HFF-Myc (cell line): ENCODE results near the gene POC1B.

Experiments used
- DNase-seq: peaks from one replicate; pipeline ENCODE4 v3.0.0-alpha.2; 2011; ENCODE audit warnings: low read depth; ENCODE audit errors: extremely low read depth
- H3K4me3 ChIP-seq: replicated peaks from 2 replicates; pipeline ENCODE4 v1.5.1; 2011; ENCODE audit warnings: low read depth, mild to moderate bottlenecking, control low read depth, low read length
- TF ChIP-seq, protein P1 (sequence below): IDR thresholded peaks from 2 replicates; pipeline ENCODE4 v1.5.1; 2012; ENCODE audit warnings: mild to moderate bottlenecking, low read depth, low read length, control low read depth; ENCODE audit errors: missing control alignments

Gene POC1B

GRCh38 chr12:89486264-89486663, 39.6 kb downstream of the POC1B start:
- DNase-seq: no peak
- no peak overlapping the region for H3K4me3 ChIP-seq
- TF ChIP-seq, protein P1, sequence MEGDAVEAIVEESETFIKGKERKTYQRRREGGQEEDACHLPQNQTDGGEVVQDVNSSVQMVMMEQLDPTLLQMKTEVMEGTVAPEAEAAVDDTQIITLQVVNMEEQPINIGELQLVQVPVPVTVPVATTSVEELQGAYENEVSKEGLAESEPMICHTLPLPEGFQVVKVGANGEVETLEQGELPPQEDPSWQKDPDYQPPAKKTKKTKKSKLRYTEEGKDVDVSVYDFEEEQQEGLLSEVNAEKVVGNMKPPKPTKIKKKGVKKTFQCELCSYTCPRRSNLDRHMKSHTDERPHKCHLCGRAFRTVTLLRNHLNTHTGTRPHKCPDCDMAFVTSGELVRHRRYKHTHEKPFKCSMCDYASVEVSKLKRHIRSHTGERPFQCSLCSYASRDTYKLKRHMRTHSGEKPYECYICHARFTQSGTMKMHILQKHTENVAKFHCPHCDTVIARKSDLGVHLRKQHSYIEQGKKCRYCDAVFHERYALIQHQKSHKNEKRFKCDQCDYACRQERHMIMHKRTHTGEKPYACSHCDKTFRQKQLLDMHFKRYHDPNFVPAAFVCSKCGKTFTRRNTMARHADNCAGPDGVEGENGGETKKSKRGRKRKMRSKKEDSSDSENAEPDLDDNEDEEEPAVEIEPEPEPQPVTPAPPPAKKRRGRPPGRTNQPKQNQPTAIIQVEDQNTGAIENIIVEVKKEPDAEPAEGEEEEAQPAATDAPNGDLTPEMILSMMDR: no peak

- DNase-seq: no peak
- TF ChIP-seq, protein P1: no peak
- no peak overlapping the region for H3K4me3 ChIP-seq
Observed at GRCh38 chr12:89484470-89484869, 41.4 kb downstream of the POC1B start.

- TF ChIP-seq, protein P1: no peak
- no peak for DNase-seq
- H3K4me3 ChIP-seq: no peak overlapping the region
Observed at GRCh38 chr12:89481213-89481914, 44.5 kb downstream of the POC1B start.

DNA sequence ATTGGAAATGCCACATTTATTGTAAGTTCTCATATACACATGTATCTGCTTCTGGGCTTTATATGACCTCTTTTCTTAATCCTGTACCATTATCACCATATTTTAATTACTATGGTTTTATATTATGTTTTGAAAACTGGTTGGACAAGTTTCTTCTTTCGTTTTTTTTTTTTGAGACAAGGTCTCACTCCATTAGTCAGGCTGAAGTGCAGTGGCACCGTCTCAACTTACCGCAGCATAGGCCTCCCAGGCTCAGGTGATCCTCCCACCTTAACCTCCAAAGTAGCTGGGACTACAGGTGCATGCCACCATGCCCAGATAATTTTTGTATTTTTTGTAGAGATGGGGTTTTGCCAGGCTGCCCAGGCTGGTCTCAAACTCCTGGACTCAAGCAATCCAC, 45.9 kb downstream of the POC1B start:
- DNase-seq: no peak
- TF ChIP-seq, protein P1: no peak
- no peak overlapping the region for H3K4me3 ChIP-seq

DNA sequence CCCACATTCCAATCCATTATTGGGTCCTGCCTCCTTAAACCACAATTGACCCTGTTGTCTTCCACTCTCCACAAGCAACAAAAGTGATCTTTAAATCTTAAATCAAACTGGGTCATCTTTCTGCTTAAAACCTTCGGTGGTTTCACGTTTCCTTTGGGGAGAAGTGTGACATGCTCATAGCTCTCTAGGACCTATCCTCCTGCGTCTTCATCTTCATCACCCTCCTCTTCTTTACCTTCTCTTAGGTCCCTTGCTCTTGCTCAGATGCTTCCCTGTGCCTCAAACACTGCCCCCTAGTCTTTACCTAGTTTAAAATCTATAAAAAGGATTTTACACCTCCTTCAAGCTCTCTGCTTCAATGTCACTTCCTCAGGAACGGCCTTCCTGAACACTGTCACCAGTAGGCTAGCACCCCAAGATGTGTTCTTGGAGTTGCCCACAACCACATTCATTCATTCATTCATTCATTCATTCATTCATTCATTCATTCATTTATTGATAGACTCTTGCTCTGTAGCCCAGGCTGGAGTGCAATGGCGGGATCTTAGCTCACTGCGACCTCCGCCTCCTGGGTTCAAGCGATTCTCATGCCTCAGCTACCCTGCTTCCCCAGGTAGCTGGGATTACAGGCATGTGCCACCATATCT, 48.1 kb downstream of the POC1B start:
- TF ChIP-seq, protein P1: no peak
- no peak for DNase-seq
- H3K4me3 ChIP-seq: no peak overlapping the region

DNA sequence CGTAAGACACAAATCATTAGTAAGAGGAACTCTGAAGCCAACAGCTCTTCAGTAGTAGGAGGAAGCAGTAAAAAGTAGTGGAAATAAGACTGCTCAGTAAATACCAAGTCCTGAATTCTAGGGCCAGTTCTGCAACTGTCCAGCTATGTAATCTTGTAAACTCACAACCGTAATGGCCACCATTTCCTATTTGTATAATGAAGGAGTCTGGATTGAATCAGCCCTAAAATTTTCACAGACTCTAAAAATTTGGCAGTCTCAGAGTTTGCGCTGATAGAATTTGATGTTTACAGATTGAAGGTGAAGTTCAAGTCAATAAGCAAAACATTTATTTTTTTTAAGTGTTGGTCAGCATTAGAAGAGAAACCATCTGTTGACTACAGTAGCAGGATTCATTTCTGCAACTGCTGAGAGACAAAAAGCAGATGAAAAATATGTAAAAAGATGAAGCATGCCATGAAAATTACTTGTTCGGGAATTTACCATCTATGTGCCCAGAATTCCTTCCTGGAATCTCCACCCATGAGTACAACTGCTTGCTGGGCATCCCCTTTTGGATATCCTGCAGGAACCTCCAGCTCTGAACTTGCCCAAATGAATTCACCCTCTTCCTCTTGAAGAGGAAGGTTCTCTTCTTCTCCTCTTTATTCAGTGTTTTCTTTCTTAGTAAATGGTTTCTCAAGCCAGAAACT, 48.8 kb downstream of the POC1B start:
- TF ChIP-seq, protein P1: no peak
- no peak for DNase-seq
- H3K4me3 ChIP-seq: no peak overlapping the region
